ENCODE results near the gene KIAA2012. TPM values are rescaled to one million over a fixed set of nuclear protein-coding genes. Genes with fewer than 3 reads are reported as not detected.
A peak's percentile ranks its signal among the peaks of the same experiment; 100 is the strongest.
"Not testable (repeated sequence)": the region's sequence is repeated elsewhere in the genome, so short reads cannot be mapped to it uniquely, and the experiment has no call there.

Gene KIAA2012
- total RNA-seq, 1 donor from 2014 or later, result not detected

GRCh38 chr2:202133909-202134265 is 60.8 kb downstream of the KIAA2012 start:
- ATAC-seq (no peak), DNase-seq (ENCODE audit: missing footprints) (no peak)
- intact Hi-C loops (cut with DNase I), result no loop called here

DNA sequence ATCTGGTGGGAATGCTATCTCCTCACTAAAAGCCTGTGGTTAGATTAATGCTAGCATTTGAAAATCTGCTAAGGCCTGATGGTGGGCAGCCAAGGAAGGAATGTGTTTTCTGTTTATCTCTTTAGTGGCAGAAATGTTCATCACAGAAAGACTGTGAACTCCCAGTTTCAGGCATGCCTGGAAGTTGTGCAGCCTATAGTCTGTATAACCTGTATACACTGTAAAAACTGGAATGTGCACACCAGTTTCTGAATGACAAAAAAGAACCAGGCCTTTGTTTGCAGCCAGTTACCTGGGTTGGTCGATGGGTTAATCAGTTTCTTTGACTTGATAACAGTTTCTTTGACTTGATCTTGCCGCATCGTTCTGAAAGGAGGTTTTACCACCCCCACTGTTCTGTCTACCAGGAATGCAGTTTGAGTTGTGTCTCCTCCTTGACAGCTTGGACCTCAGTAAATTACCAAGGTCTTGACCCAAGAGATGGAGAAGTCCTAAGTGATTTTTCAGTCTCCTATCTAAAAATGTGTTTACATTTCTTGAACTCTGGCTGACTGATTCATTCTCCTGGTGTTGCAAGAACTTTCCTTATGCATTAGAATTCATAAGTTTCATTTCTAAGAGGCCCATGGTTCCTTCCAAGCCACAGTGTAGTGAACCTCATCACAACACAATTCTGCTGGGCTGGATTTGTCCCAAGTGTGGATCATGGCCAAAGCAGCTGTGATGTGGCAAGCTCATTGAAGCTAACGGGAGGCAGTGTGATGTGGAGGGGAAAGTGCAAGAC is 62.2 kb downstream of the KIAA2012 start:
- ATAC-seq, result peak; percentile 91
- intact Hi-C loops (cut with DNase I), result no loop called here
- peak; percentile 82 for DNase-seq (ENCODE audit: missing footprints)

DNA sequence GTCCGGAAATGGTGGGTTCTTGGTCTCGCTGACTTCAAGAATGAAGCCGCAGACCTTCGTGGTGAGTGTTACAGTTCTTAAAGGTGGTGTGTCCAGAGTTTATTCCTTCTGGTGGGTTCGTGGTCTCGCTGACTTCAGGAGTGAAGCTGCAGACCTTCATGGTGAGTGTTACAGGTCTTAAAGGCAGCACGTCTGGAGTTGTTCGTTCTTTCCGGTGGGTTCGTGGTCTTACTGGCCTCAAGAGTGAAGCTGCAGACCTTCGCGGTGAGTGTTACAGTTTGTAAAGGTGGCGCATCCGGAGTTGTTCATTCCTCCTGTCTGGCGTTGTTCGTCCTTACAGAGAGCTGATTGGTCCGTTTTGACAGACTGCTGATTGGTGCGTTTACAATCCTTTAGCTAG is 63.0 kb downstream of the KIAA2012 start:
- ATAC-seq; DNase-seq (ENCODE audit: missing footprints); intact Hi-C loops (cut with DNase I): not testable (repeated sequence)

- ATAC-seq (no peak), DNase-seq (ENCODE audit: missing footprints) (no peak)
- intact Hi-C loops (cut with DNase I), result no loop called here
Observed at GRCh38 chr2:202136526-202136925, 63.5 kb downstream of the KIAA2012 start.

- DNase-seq (ENCODE audit: missing footprints) (no peak), ATAC-seq (no peak)
- intact Hi-C loops (cut with DNase I), result no loop called here
Observed at GRCh38 chr2:202140522-202141252, 67.6 kb downstream of the KIAA2012 start.

GRCh38 chr2:202141329-202141947 is 68.4 kb downstream of the KIAA2012 start:
- intact Hi-C loops (cut with DNase I), result no loop called here
- ATAC-seq, result no peak

GRCh38 chr2:202142540-202142939 is 69.5 kb downstream of the KIAA2012 start:
- DNase-seq (ENCODE audit: missing footprints) (no peak), ATAC-seq (no peak)
- intact Hi-C loops (cut with DNase I), result no loop called here

More at GRCh38 chr2:202141329-202141947, 68.4 kb downstream of the KIAA2012 start:
- DNase-seq (ENCODE audit: missing footprints), result no peak

- intact Hi-C loops (cut with DNase I), result no loop called here
- ATAC-seq (peak; percentile 74), DNase-seq (ENCODE audit: missing footprints) (no peak)
Observed at GRCh38 chr2:202147775-202148174, 74.7 kb downstream of the KIAA2012 start.

GRCh38 chr2:202148515-202149154 is 75.6 kb downstream of the KIAA2012 start:
- intact Hi-C loops (cut with DNase I), result no loop called here
- no peak for ATAC-seq
- no peak for DNase-seq (ENCODE audit: missing footprints)

GRCh38 chr2:202149155-202149762 is 76.2 kb downstream of the KIAA2012 start:
- no peak for DNase-seq (ENCODE audit: missing footprints)
- intact Hi-C loops (cut with DNase I), result no loop called here
- peak; percentile 68 for ATAC-seq

DNA sequence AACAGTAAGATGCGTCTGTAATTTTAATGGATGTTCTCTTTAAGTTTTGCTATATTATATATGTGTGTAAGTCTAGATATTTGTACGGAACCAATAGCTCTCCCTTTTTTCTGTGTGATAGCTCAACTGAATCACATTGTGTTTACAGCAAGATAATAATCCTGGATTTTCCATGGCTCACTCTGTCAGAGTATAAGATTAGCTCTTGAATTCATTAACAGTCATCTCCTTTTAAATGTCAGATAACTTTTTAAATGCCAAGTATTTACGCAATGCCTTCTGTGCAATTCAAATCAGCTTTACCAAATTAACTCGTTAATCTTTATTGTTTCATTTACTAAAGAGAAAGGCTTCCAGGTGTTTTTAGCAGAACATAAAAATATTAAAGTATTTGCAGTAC is 76.9 kb downstream of the KIAA2012 start:
- intact Hi-C loops (cut with DNase I), result no loop called here
- no peak for ATAC-seq
- no peak for DNase-seq (ENCODE audit: missing footprints)

DNA sequence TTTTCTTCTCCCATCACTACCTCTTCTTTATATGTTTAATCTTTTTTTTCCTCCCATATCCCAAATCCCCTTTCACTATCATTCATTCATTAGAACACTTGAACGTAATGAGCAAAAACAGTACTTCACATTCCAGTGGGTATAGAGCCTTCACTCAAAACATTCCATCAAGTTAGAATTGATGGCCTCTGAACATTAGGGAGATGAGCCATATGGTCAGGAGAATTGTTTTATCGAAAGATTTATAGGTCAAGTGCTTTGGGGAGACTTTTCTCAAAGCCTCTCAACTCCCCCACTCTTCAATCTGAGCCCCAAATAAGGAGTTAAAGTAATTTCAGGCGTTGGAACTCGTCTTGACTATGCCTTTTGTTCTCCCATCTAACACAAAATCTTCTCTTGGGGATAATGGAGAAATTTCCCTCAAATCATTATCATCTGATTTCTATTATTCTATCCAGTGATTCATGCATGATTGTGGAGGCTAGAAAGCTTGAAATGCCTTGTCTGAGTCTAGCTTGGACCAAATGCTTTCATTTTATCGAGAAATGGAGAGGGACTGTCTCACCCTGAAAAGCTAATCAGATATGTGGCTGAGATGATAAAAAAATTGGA is 79.2 kb downstream of the KIAA2012 start:
- ATAC-seq, result no peak
- DNase-seq (ENCODE audit: missing footprints), result no peak
- intact Hi-C loops (cut with DNase I), result no loop called here

DNA sequence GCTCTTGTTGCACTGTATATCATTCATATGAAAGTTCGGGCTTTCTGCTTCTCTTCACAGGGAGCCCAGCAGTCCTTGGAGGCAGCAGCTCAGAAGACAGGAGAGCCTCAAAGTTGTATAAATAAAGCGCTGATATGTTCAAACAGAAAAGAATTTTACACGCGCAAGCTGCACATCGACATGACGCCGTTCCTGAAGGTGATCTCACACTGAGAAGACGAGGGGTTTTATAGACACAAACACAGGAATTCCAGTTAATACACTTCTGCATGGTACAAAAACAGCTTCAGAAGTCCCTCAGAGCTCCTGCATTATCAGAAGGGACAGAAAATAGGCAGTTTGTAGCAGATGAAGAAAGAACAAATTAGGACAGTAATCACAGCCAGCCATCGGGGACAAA is 81.6 kb downstream of the KIAA2012 start:
- intact Hi-C loops (cut with DNase I), result no loop called here
- no peak for DNase-seq (ENCODE audit: missing footprints)
- ATAC-seq, result no peak

GRCh38 chr2:202157211-202157990 is 84.3 kb downstream of the KIAA2012 start:
- DNase-seq (ENCODE audit: missing footprints) (no peak), ATAC-seq (no peak)
- intact Hi-C loops (cut with DNase I), result no loop called here

GRCh38 chr2:202158796-202159195 is 85.7 kb downstream of the KIAA2012 start:
- no peak for DNase-seq (ENCODE audit: missing footprints)
- intact Hi-C loops (cut with DNase I), result no loop called here
- peak; percentile 58 for ATAC-seq

DNA sequence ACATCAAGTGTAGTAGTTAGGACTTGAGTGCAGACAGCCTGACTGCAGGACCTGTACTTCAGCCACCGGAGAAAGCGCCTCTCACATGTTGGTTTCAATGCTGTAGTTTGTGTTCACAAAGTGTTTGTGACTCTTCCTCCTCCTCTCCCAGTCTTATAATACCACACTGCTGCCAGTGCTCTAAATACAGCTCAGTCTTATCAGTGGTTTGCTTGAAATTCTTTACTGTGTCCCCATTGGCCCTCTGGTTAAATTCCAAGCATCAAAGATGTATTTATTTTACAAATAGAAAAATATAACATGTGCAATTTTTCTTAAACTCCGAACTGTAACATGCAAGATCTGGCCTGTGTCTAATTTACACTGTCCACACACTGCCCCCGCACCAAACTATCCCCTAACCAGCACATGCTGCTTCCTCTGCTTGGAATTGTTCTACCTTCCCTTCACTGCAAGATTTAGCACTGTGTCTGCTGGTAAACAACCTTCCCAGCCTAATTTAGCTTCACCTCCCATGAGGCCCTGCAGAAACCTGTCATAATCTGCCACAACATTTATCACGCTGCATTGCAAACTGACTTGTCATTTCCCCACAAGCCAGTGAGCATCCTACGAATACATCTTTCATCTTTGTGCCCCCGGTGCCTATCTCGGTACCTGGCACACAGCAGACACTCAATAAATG is 88.2 kb downstream of the KIAA2012 start:
- ATAC-seq (peak; percentile 75), DNase-seq (ENCODE audit: missing footprints) (no peak)
- intact Hi-C loops (cut with DNase I), result loop anchor here (5.0 kb wide), 1 partner anchor 124 kb away; no protein-coding TSS in a partner anchor

DNA sequence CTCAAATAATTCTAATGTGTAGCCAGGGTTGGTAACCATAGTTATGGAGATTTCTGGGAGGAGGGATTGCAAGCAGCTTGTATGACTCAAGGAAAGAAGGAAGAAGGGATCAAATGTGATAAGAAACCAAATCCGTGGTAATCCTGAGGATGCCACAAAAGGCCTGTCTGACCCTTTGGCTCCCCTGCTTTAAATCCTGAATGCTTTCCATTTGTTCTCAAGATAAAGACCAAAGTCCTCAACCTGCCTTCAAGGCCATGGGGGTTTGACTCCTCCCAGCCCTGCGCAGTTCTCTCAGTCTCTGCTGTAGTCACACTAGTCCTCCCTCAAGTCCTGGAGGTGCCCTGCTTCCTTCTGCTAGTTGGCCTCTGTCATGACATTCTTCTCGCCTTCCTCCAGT is 91.4 kb downstream of the KIAA2012 start:
- ATAC-seq, result no peak
- intact Hi-C loops (cut with DNase I), result loop anchor here (5.0 kb wide), 1 partner anchor 127 kb away; no protein-coding TSS in a partner anchor
- no peak for DNase-seq (ENCODE audit: missing footprints)
